HG02642 (cell line): ENCODE data around the gene ITLN2.
"Not testable (repeated sequence)": the region's sequence is repeated elsewhere in the genome, so short reads cannot be mapped to it uniquely, and the experiment has no call there.

Source experiments
- ATAC-seq: cut with Tn5 transposase; IDR thresholded peaks from one replicate; pipeline ENCODE4 v1.9.1; 2021; ENCODE audit warnings: mild to moderate bottlenecking; ENCODE audit not compliant: unreplicated experiment, poor library complexity

ITLN2 gene

DNA sequence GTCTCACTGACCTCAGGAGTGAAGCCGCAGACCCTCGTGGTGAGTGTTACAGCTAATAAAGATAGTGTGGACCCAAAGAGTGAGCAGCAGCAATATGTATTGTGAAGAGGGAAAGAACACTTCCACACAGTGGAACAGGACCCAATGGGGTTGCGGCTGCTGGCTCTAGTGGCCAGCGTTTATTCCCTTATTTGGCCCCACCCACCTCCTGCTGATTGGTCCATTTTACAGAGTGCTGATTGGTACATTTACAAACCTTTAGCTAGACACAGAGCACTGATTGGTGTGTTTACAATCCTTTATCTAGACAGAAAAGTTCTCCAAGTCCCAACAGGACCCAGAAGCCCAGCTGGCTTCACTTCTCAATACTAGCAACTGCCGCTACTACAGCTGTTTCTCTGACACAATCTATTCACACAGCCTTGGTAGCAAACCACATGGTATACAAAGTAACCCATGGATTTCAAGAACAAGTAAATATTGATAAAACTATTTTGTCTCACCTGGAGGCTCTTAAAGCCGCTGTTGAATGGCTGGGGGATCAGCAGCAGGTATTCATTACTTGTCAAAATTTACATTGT is 44.3 kb downstream of the ITLN2 start:
- ATAC-seq, result no peak

DNA sequence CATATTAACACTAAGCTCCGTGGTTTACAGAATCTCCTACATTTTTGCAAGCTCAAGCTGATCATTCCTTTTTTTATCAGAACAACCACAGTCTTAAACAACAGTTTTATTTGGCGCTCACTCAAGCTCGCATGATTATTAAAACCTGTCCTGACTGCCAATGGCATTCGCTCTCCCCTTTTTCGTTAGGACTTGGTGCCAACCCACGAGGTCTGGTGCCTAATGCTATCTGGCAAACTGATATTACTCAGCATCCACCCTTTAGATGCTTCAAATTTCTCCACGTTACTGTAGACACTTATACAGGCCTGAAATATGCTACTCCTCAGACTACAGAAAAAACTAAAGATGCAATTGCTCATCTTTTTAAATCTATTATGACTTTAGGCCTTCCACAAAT is 46.6 kb downstream of the ITLN2 start:
- ATAC-seq, result no peak

DNA sequence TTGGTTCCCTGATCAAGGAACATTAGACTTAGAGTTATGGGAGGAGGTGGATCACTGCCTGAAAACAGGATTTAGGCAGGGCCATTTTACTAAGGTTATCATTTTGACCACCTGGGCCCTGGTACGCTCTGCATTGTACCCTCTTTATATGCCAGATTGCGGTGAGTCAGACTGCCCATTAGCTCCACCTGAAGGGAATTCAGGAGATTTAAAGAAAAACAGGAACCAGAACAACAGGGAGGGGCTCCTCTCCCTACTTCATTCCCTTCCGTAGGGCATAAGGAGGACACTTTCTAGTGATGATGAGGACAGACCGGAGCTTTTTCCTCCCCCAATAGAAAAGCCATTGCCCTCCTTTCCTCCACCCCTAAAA is 49.0 kb downstream of the ITLN2 start:
- ATAC-seq, result no peak

DNA sequence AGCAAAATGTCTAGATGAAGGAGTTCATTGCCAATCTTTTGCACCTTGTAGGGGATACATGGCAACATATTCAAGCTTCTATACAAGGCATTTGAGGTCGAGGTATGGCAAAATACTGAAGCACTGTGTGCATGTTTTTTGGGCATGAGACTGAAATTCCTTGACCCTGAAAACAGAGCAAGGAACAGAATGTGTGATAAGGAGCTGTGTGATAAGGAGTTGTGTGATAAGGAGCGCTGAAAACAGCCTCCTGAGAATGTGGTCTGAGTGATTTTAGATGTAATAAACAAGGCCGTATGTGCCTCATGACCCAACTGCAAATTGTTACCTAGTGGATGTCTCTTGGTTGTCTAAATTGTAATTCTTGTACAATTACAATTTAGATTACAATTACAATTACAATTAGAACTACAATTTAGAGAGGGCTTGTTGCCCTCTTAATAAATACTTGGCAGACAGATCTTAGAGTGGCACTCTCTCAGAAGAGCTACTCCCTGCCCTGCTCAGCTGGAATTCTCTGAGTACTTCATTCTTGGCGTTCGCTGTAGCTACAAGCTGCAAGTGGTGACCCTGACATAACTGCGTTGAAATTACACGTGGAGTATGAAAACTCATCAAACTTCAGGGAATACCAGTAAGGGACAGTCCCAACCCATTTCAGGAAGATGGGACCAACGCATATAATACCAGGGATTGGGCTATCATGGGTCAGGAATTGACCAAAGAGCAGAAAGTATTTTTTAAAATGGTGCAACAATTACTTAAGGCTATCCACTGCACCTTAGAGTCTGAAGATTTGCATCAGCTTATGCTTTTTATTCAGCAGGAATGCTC is 49.6 kb downstream of the ITLN2 start:
- ATAC-seq, result no peak

- ATAC-seq, result not testable (repeated sequence)
These were observed 52.4 kb downstream of the ITLN2 start for GRCh38 chr1:160902251-160902650.

GRCh38 chr1:160901768-160902167 is 52.8 kb downstream of the ITLN2 start:
- ATAC-seq, result no peak

DNA sequence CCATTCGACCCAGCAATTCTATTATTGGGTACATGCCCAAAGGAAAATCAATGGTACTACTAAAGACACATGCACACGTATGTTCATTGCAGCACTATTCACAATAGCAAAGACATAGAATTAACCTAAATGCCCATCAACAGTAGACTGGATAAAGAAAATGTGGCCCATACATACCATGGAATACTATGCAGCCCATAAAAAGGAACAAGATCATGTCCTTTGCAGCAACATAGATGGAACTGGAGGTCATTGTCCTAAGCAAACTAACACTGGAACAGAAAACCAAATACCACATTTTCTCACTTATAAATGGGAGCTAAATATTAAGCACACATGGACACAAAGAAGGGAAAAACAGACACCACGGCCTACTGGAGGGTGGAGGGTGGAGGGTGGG is 53.9 kb downstream of the ITLN2 start:
- ATAC-seq, result not testable (repeated sequence)
